ENCODE results near the gene SUN5. TPM values are rescaled to one million over a fixed set of nuclear protein-coding genes. Genes with fewer than 3 reads are reported as not detected.
A peak's percentile ranks its signal among the peaks of the same experiment; 100 is the strongest.

The SUN5 gene
- total and polyA plus RNA-seq, 8 donors, result not detected

DNA sequence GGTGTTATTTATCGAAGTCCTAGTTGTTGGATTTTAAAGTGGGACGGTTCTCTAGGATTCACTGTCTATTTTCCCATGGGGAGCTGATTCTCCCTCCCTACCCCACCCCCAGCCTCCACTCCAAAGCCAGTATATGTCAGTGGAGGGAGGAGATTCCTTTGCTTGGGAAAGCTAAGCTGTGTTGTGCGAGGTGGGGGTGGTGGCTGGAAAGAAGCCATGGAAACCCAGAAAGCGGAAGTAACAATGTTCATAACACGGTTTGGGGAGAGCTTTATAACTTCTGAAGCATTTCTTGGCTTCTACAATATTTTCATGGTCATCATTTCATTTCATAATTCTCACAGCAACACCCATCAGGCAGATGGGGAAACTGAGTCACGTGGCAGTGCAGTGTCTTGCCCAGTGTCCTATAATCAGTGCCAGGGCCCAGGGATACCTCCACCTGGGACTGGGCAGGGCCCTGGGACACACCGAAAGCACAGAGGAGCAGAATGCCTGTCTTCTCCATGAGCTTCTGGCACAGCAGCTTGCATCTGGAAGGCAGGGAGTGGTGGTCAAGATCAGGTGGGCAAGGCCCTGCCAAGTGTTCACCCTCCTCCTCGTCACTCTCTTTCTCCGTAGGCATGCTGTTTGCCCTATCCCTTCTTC lies 4.5 kb downstream of the SUN5 start:
- Histone ChIP-seq H3K4me3 (no peak overlapping the region), H3K4me1 (no peaks in the 10 kb centered on the region), H3K36me3 (no peaks in the 10 kb centered on the region), H3K9me3 (peaks cover 0 to 8% of the 10 kb centered on the region in 2 donors), H3K27ac (no peak overlapping the region), H3K27me3 (no peaks in the 10 kb centered on the region)
- peak in 2 of 4 donors; percentile 7 to 19 for DNase-seq
- intact Hi-C loops (cut with DNase I), result no loop called here
- TF ChIP-seq, protein P1, sequence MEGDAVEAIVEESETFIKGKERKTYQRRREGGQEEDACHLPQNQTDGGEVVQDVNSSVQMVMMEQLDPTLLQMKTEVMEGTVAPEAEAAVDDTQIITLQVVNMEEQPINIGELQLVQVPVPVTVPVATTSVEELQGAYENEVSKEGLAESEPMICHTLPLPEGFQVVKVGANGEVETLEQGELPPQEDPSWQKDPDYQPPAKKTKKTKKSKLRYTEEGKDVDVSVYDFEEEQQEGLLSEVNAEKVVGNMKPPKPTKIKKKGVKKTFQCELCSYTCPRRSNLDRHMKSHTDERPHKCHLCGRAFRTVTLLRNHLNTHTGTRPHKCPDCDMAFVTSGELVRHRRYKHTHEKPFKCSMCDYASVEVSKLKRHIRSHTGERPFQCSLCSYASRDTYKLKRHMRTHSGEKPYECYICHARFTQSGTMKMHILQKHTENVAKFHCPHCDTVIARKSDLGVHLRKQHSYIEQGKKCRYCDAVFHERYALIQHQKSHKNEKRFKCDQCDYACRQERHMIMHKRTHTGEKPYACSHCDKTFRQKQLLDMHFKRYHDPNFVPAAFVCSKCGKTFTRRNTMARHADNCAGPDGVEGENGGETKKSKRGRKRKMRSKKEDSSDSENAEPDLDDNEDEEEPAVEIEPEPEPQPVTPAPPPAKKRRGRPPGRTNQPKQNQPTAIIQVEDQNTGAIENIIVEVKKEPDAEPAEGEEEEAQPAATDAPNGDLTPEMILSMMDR (IDR thresholded peaks at IDR 0.05), result no peak
- ATAC-seq, result no peak

DNA sequence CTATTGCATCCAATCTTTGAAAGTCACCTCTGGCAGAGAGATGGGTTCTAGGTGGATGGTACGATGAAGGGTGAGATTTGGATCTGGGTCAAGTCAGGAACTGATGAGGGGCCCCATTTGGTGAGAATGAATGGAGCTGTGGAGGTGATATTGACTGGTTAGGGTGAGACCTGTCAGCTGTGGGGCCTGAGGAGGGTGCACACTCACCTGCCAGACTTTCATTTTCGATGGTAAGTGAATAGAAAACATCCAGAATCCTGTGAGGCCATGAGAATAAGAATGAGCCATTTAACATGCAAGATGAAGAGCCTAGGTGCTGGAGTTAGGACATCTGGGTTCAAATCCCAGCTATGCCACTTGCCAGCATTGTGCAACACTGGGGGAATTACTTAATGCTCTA lies 6.8 kb downstream of the SUN5 start:
- intact Hi-C loops (cut with DNase I), result no loop called here
- TF ChIP-seq, protein P1 (IDR thresholded peaks at IDR 0.05), result no peak
- ATAC-seq, result no peak

DNA sequence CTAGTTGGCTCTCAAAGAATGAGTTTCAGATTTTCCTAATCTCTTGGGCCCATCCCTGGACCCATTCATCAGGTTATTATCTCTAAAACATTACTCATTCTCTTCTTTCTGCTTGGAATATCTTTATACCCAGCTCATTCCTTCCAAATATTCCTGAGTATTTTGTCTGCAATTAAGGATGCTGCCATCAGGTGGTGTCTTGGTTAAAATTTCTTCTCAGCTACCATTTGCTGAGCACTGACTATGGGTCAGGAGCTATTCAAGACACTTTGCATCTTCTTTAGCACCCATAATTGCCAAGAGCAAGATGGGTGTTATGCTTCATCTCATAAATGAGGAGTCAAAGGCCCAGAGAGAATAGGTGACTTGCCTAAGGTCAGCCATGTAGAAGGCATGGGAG lies 8.4 kb downstream of the SUN5 start:
- H3K27ac ChIP-seq, result no peak overlapping the region
- no peak overlapping the region for H3K4me3 ChIP-seq
- H3K4me1 ChIP-seq, result no peaks in the 10 kb centered on the region
- DNase-seq, result no peak
- no peak for ATAC-seq
- intact Hi-C loops (cut with DNase I), result no loop called here
- no peaks in the 10 kb centered on the region for H3K27me3 ChIP-seq
- no peaks in the 10 kb centered on the region for H3K36me3 ChIP-seq
- H3K9me3 ChIP-seq, result peaks cover 0 to 8% of the 10 kb centered on the region in 2 donors
- TF ChIP-seq, protein P1 (IDR thresholded peaks at IDR 0.05), result no peak

More for the DNA sequence above, 6.8 kb downstream of the SUN5 start:
- no peaks in the 10 kb centered on the region for H3K4me1 ChIP-seq
- H3K27ac ChIP-seq, result no peak overlapping the region
- no peaks in the 10 kb centered on the region for H3K27me3 ChIP-seq
- no peak overlapping the region for H3K4me3 ChIP-seq
- peaks cover 0 to 8% of the 10 kb centered on the region in 2 donors for H3K9me3 ChIP-seq
- no peak for DNase-seq
- no peaks in the 10 kb centered on the region for H3K36me3 ChIP-seq

DNA sequence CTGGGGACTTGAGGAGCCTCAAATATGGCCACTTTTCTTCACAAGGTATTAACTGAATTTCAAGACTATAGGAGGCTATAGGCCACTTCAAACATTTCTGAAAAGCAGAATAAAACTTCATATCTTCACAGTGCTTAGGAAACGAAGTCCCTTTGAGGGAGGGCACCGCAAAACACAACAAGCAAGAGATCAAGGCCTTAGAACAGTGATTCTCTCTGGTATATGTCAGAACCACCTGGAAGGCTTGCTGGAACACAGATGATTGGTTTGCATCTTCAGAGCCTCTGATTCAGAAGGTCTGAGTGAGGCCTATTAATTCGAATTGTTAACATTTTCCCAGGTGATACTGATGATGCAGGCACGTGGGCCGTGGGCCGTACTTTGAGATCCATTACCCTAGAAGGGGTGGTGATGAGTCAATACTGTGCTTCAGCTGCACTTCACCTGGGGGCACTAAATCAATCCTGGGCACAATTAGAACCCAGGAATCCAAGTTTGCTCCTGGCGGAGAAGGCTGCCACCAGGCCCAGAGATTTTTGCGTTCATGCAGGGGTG lies 10.7 kb downstream of the SUN5 start:
- DNase-seq, result no peak
- no peak overlapping the region for H3K27ac ChIP-seq
- ATAC-seq, result no peak
- TF ChIP-seq, protein P1 (IDR thresholded peaks at IDR 0.05), result no peak
- no peaks in the 10 kb centered on the region for H3K36me3 ChIP-seq
- no peak overlapping the region for H3K4me3 ChIP-seq
- peaks cover 0 to 9% of the 10 kb centered on the region in 2 donors for H3K27me3 ChIP-seq
- no peaks in the 10 kb centered on the region for H3K4me1 ChIP-seq
- peaks cover 0 to 8% of the 10 kb centered on the region in 2 donors for H3K9me3 ChIP-seq
- intact Hi-C loops (cut with DNase I), result no loop called here

DNA sequence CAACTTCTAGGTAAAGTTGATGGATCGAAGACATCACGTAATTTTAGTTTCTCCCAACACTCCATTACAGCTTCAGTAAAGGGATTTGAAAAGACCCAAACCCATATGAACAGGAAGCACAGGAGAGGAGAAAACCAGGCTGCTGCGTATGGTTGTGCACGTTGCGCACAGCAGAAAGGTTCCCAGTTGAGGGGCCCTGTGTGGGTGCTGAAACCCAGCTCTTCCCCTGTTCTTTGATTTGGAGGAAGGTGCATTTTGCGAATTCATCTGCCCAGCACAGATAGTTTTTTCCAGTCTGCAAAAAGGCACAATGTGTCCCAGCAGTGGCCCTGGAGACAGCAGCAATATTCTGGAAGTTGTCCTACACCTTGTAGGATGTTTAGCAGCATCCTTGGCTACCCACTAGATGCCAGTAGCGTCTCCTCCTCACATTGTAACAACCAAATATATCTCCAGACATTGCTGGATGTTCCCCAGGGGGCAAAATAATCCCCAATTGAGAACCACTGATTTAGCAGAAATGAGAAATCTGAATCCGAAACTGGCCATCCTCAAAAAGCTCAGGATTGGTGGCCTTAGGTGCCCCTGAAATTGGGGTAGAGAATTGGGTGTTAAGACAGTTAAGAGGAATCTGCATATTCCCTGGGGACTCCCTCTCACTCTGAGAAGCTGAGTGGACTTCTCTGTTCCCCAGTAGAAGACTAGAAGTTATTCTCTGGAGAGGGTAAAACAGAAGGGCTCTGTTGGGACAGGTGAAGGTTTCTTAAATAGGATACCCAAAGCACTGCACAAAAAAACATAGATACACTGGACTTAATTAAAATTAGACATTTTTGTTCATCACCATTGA lies 12.2 kb downstream of the SUN5 start:
- peaks cover 0 to 9% of the 10 kb centered on the region in 2 donors for H3K27me3 ChIP-seq
- H3K4me1 ChIP-seq, result no peaks in the 10 kb centered on the region
- H3K36me3 ChIP-seq, result no peaks in the 10 kb centered on the region
- no peak for ATAC-seq
- DNase-seq, result no peak
- no peak overlapping the region for H3K4me3 ChIP-seq
- intact Hi-C loops (cut with DNase I), result no loop called here
- H3K9me3 ChIP-seq, result peaks cover 0 to 8% of the 10 kb centered on the region in 2 donors
- H3K27ac ChIP-seq, result no peak overlapping the region
- TF ChIP-seq, protein P1 (IDR thresholded peaks at IDR 0.05), result no peak

All from left lung (tissue), 10 donors.